Measurements from ENCODE around the gene RGS17.

The RGS17 gene

DNA sequence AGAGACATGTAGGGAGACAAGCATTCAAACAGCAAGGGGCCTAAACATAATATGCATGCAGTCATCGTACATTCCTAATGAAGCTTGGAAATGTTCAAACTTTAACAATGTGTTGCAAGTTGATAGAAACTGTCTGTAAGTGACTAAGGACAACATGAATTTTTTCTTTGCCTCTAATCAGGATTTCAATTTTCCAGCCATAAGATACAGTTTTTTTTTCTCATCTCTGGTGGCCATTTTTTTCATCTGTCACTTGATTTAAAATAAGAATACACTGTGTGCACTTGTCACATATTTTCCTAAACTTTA, 106.4 kb downstream of the RGS17 start:
- Histone ChIP-seq H3K27me3 (replicated peaks) (no peaks in the 10 kb centered on the region), H3K27ac (no peak overlapping the region), H3K4me3 (ENCODE audit: low read depth, low read length) (no peak overlapping the region), H3K36me3 (replicated peaks) (no peaks in the 10 kb centered on the region)
- no peak for DNase-seq
- in situ Hi-C loops (cut with HindIII; ENCODE audit: low pct_ligation_motif_present, low sequenced_read_pairs) = no loop called here
- TF ChIP-seq, protein P1, sequence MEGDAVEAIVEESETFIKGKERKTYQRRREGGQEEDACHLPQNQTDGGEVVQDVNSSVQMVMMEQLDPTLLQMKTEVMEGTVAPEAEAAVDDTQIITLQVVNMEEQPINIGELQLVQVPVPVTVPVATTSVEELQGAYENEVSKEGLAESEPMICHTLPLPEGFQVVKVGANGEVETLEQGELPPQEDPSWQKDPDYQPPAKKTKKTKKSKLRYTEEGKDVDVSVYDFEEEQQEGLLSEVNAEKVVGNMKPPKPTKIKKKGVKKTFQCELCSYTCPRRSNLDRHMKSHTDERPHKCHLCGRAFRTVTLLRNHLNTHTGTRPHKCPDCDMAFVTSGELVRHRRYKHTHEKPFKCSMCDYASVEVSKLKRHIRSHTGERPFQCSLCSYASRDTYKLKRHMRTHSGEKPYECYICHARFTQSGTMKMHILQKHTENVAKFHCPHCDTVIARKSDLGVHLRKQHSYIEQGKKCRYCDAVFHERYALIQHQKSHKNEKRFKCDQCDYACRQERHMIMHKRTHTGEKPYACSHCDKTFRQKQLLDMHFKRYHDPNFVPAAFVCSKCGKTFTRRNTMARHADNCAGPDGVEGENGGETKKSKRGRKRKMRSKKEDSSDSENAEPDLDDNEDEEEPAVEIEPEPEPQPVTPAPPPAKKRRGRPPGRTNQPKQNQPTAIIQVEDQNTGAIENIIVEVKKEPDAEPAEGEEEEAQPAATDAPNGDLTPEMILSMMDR (IDR thresholded peaks at IDR 0.05; ENCODE audit: low read depth, low read length, missing control alignments) = no peak

DNA sequence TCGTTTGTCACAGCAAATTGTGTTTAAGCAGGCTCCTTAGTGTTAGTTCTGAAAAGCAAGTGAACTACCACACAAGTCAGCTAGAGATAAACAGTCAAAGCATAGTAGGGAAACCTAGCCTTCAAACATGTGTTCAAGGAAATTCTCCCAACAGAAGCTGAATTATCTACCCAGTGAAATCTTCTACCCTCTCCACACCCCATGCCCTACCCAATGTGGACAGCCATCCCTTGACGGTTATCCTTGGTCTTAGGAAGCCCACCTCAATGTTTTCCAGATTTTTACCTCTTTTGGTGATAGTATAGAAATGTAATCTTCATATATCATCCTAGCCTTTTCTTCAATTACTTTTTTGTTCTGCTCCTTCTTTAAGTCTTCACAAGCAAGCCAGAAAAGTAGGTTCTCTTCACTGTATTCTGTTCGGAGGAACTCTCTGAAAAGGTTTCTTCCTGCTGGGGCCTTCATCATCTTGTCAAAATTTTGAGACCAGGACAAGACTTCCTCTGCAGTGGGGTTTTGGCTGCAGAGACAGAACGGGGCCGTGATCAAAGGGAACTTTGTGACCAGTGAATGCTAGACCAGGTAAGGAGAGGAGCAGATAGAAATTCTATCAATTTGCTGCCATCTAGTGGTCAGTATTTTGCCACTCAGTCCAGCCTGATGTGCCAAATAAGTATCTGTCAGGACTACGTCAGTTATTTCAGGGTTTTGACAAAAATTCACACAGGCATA, 106.9 kb downstream of the RGS17 start:
- TF ChIP-seq, protein P1 (IDR thresholded peaks at IDR 0.05; ENCODE audit: low read depth, low read length, missing control alignments) = peak; percentile 80
- Histone ChIP-seq H3K36me3 (replicated peaks) (no peaks in the 10 kb centered on the region), H3K4me3 (ENCODE audit: low read depth, low read length) (no peak overlapping the region), H3K27ac (no peak overlapping the region), H3K27me3 (replicated peaks) (no peaks in the 10 kb centered on the region)
- in situ Hi-C loops (cut with HindIII; ENCODE audit: low pct_ligation_motif_present, low sequenced_read_pairs) = no loop called here
- DNase-seq = peak; percentile 71

DNA sequence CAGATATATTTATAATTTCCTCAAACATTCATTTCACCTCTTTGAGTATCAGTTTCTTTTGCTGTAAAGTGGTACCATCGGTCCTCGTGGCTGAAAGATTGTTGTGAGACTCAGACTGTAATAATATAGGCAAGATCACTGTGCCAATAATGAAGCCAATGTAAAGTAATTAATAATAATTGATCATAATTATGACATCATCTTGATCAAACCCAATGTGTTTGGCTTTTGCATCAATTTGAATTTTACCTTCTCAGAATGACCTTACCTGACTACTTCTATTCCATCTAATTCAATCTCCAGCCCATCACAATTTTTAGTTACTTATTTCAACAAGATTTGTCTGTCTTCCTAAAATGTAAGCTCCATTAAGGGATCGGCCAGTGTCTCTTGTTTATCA, 112.7 kb downstream of the RGS17 start:
- no peaks in the 10 kb centered on the region for H3K27me3 ChIP-seq (replicated peaks)
- TF ChIP-seq, protein P1 (IDR thresholded peaks at IDR 0.05; ENCODE audit: low read depth, low read length, missing control alignments) = no peak
- in situ Hi-C loops (cut with HindIII; ENCODE audit: low pct_ligation_motif_present, low sequenced_read_pairs) = no loop called here
- DNase-seq = no peak
- no peak overlapping the region for H3K4me3 ChIP-seq (ENCODE audit: low read depth, low read length)
- no peak overlapping the region for H3K27ac ChIP-seq
- H3K36me3 ChIP-seq (replicated peaks) = no peaks in the 10 kb centered on the region

DNA sequence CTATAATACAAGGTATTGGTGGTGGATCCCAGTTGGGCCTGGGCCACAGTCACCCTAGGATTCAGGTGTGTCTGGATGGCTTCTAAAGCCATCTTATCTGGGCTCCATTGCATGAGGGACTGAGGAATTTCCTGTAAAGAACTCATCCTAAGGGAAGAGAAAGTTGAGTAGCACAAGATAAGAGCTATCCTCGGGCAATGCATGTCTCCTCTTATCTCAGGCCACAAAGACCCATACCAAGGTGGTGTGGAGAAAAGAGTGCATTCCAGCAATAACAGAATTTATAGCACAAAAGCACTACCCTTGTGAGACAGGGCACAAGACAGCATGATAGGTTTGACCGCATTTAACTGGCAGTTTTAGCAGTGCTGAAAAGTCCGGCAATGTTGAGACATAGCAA, 114.2 kb downstream of the RGS17 start:
- no peak overlapping the region for H3K27ac ChIP-seq
- no peaks in the 10 kb centered on the region for H3K36me3 ChIP-seq (replicated peaks)
- in situ Hi-C loops (cut with HindIII; ENCODE audit: low pct_ligation_motif_present, low sequenced_read_pairs) = no loop called here
- DNase-seq = no peak
- H3K27me3 ChIP-seq (replicated peaks) = no peaks in the 10 kb centered on the region
- TF ChIP-seq, protein P1 (IDR thresholded peaks at IDR 0.05; ENCODE audit: low read depth, low read length, missing control alignments) = no peak
- H3K4me3 ChIP-seq (ENCODE audit: low read depth, low read length) = no peak overlapping the region

DNA sequence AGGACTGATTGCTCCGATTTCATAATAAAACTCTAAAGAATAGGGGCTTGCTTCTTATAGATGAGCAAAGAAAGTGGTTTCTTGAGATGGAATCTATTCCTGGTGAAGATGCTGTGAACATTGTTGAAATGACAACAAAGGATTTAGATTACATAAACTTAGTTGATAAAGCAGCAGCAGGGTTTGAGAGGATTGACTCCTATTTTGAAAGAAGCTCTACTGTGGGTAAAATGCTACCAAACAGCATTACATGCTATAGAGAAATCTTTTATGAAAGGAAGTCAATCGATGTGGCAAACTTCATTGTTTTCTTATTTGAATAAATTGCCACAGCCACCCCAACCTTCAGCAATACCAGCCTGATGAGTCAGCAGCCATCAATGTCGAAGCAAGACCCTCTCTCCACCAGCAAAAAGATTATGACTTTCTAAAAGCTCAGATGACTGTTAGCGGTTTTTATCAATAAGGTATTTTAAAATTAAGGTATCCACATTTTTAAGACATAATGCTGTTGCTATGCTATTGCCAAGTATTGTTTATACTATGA, 115.9 kb downstream of the RGS17 start:
- in situ Hi-C loops (cut with HindIII; ENCODE audit: low pct_ligation_motif_present, low sequenced_read_pairs) = no loop called here

More for the DNA sequence above, 115.9 kb downstream of the RGS17 start:
- H3K27ac ChIP-seq = no peak overlapping the region
- H3K4me3 ChIP-seq (ENCODE audit: low read depth, low read length) = no peak overlapping the region
- H3K36me3 ChIP-seq (replicated peaks) = no peaks in the 10 kb centered on the region
- DNase-seq = no peak
- H3K27me3 ChIP-seq (replicated peaks) = no peaks in the 10 kb centered on the region
- TF ChIP-seq, protein P1 (IDR thresholded peaks at IDR 0.05; ENCODE audit: low read depth, low read length, missing control alignments) = no peak
